Measurements from ENCODE around the gene SLC31A1. TPM values are rescaled to one million over a fixed set of nuclear protein-coding genes. Genes with fewer than 3 reads are reported as not detected.

The SLC31A1 gene
- total and polyA plus RNA-seq, 2 donors (not counting 3 experiments of a cell fraction or from before 2014, with no cell fraction given) = 13.5 to 22.7 TPM

DNA sequence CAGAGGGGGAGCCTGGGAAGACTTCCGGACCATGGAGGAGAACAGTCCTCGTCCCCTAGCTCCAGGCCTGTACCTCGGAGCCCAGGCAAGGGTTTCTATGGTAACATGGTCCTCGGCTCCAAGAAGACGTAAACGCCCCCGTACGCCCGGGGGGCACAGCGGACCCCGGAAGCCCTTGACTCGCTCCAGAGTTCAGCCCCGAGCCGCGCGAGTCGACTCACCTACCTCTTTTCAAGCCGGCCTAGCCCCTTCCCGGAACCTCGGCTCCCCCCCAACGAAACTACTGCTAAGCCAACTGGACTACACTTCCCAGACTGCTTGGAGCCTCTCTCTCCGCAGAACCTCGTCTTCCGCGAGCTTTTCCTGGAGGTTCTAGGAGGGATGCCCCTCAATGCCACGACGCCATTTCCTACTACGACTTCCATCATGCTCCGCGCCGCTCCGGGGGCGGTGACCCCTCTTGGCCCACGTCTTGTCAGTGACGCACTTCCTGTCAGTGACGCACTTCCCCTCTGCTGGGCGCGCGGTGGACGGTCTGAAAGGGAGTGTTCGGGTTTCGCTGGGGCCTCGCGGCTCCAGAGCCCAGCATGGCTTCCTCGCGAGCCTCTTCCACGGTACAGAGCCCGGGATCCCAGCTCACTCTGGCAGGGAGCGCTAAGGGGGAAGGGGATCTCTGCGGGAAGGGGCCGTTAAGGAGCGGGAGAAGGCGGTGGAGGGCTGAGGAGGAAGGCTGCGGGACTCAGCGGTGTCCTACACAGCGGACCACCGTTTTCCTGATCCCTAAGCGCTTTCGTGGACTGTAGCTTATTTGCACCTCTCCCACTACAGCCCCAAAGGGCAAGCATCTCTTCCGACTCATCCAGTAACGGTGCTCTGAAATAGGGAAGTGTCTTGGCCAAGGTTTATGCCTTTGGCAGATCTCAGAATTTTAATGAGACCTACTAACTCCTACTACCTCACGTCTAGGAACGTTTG lies 54.1 kb downstream of the SLC31A1 start, which contains the start of the genes CDC26 and PRPF4:
CDC26 (minus strand) TSS at position 416 of the 975 bp plus-strand sequence. CDS start 3,065 bp downstream, outside the sequence.
PRPF4 (plus strand) TSS at position 502 of the 975 bp plus-strand sequence; CDS start at position 588, 86 bp downstream.
- intact Hi-C loops (cut with micrococcal nuclease) (loop anchor here (1.0 to 2.0 kb wide), 8 partner anchors 54 to 407 kb away; partner anchors contain the start of genes ALAD, C9orf43, FKBP15 and POLE3), dilution Hi-C loops (cut with MboI; ENCODE audit: extremely low pct_ligation_motif_present, low sequenced_read_pairs) (no loop called here)
- no peaks in the 10 kb centered on the region for H3K9me3 ChIP-seq (replicated peaks; ENCODE audit: control insufficient read depth, insufficient read depth, low read length)
- FAIRE-seq (peak; percentile 95), DNase-seq (ENCODE audit: low read depth, low spot score) (peak; percentile 99)
- peaks cover 13% of the 10 kb centered on the region for H3K4me1 ChIP-seq (ENCODE audit: control insufficient read depth, extremely low read depth, insufficient read depth, low read length)
- peak within 1 kb of the TSS; percentile 94 for H3K27ac ChIP-seq (ENCODE audit: insufficient read depth, low read depth, low read length)
- peak within 1 kb of the TSS; percentile 95 for H3K9ac ChIP-seq (replicated peaks; ENCODE audit: extremely low read depth, insufficient read depth, low read length)
- H3K9me1 ChIP-seq (replicated peaks; ENCODE audit: control insufficient read depth, extremely low read depth, insufficient read depth, low read length) = no peaks in the 10 kb centered on the region
- H3K79me2 ChIP-seq (ENCODE audit: control insufficient read depth, insufficient read depth, low read length) = peaks cover 21% of the 10 kb centered on the region
- H3K27me3 ChIP-seq (ENCODE audit: control insufficient read depth in 2 of 2, insufficient read depth in 2 of 2, low read length in 2 of 2) = no peaks in the 10 kb centered on the region
- H2AFZ ChIP-seq (ENCODE audit: low read depth, low read length) = peak within 1 kb of the TSS; percentile 75
- H3K36me3 ChIP-seq (ENCODE audit: control insufficient read depth in 2 of 2, extremely low read depth in 1 of 2, insufficient read depth in 2 of 2, low read length in 2 of 2) = peaks cover 16% of the 10 kb centered on the region in 2 experiments
- TF ChIP-seq POLR2A (IDR thresholded peaks at IDR 0.05; ENCODE audit: low read depth, low read length) (peak; percentile 94), EZH2 (IDR thresholded peaks at IDR 0.05; ENCODE audit: borderline replicate concordance, low read depth, low read length, severe bottlenecking) (no peak), JUN (IDR thresholded peaks at IDR 0.05; ENCODE audit: borderline replicate concordance, insufficient read depth, insufficient read length, low read depth) (peak; percentile 55), MYC (IDR thresholded peaks at IDR 0.05; ENCODE audit: low read depth, low read length) (no peak), POLR2AphosphoS5 (IDR thresholded peaks at IDR 0.05; ENCODE audit: insufficient read depth, low read depth, low read length) (peak; percentile 92), FOS (IDR thresholded peaks at IDR 0.05; ENCODE audit: borderline replicate concordance, insufficient read depth, low read length) (no peak), GATA2 (IDR thresholded peaks at IDR 0.05; ENCODE audit: insufficient read depth, insufficient read length, low read depth, low read length) (no peak)
- TF ChIP-seq, protein P1, sequence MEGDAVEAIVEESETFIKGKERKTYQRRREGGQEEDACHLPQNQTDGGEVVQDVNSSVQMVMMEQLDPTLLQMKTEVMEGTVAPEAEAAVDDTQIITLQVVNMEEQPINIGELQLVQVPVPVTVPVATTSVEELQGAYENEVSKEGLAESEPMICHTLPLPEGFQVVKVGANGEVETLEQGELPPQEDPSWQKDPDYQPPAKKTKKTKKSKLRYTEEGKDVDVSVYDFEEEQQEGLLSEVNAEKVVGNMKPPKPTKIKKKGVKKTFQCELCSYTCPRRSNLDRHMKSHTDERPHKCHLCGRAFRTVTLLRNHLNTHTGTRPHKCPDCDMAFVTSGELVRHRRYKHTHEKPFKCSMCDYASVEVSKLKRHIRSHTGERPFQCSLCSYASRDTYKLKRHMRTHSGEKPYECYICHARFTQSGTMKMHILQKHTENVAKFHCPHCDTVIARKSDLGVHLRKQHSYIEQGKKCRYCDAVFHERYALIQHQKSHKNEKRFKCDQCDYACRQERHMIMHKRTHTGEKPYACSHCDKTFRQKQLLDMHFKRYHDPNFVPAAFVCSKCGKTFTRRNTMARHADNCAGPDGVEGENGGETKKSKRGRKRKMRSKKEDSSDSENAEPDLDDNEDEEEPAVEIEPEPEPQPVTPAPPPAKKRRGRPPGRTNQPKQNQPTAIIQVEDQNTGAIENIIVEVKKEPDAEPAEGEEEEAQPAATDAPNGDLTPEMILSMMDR (IDR thresholded peaks at IDR 0.05; ENCODE audit: extremely low read depth in 1 of 2, insufficient read depth in 1 of 2, low read depth in 1 of 2, low read length in 2 of 2) = no peak
- TF ChIP-seq, protein P2, sequence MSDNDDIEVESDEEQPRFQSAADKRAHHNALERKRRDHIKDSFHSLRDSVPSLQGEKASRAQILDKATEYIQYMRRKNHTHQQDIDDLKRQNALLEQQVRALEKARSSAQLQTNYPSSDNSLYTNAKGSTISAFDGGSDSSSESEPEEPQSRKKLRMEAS (IDR thresholded peaks at IDR 0.05; ENCODE audit: insufficient read depth, insufficient read length) = peak; percentile 69
- peak within 1 kb of the TSS; percentile 94 for H3K4me2 ChIP-seq (ENCODE audit: insufficient read depth, low read length)
- POLR2A ChIA-PET = interaction anchor here (0.5 to 1.7 kb wide), 10 partner anchors 19 to 399 kb away, joined by 3 to 9 read pairs (median 4); partner anchors contain the start of genes ALAD, C9orf43, FKBP15 and POLE3
- H3K4me3 ChIP-seq (replicated peaks in 1 of 3; ENCODE audit: insufficient read depth in 1 of 3, low read depth in 1 of 3, low read length in 3 of 3) = peak within 1 kb of the TSS; percentile 55 to 81 (median 74)
- CTCF ChIA-PET = interaction anchor here (0.7 to 4.4 kb wide), 24 partner anchors 16 to 382 kb away, joined by 3 to 52 read pairs (median 5); partner anchors contain the start of genes ALAD, C9orf43, FKBP15 and POLE3
- BruUV-seq (replicated peaks) = TSS peak; percentile 75
- no peaks in the 10 kb centered on the region for H4K20me1 ChIP-seq (replicated peaks; ENCODE audit: control insufficient read depth, extremely low read depth, insufficient read depth, low read length)
